GM21737 (cell line): ENCODE measurements around the gene METTL17.

ENCODE experiments used
- ATAC-seq: cut with Tn5 transposase; IDR thresholded peaks from one replicate; pipeline ENCODE4 v1.9.1; 2021; ENCODE audit warnings: mild to moderate bottlenecking, moderate library complexity; ENCODE audit not compliant: unreplicated experiment

METTL17 gene

DNA sequence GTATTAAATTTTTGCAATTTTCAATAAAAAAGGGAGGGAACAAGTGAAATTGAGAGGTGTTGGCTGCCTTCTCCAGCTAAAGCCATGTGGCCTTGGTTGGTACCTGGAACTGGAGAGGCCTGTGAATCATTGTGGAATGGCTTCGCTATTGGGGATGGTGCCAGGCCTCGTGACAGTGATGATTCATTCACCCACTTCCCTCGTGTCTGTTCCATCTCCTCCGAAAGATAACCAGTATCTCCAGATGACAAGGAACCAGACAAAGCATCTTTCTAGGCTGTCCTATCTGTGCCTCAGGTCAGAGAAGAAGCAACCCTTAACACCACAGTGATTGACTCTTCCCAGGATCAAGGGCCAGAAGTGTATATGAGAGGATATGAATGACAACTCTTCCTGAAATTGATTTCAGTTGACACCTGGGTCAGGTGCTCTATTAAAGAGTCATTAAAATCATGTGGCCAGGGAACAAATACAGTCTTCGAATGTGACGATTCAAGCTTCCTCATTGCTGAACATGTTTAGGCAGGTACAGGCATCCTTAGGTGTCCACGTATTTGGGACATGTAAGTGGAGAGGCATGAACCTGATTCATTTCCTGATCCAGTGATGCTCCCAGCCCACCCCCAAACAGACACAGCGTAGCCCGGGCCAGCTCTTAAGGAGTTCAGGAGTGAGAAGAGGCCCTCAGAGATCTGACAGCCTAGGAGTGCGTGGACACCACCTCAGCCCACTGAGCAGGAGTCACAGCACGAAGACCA is 52.1 kb downstream of the METTL17 start, which contains the start of gene RNASE7:
TSS of gene RNASE7 (plus strand) at position 687 of the 758 bp plus-strand sequence. CDS start 631 bp downstream, outside the sequence.
- no peak for ATAC-seq

DNA sequence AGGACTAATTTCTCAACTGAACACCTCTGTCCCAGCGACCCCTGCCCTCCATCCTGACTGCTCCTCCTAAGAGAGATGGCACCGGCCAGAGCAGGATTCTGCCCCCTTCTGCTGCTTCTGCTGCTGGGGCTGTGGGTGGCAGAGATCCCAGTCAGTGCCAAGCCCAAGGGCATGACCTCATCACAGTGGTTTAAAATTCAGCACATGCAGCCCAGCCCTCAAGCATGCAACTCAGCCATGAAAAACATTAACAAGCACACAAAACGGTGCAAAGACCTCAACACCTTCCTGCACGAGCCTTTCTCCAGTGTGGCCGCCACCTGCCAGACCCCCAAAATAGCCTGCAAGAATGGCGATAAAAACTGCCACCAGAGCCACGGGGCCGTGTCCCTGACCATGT is 53.1 kb downstream of the METTL17 start:
- ATAC-seq: no peak

DNA sequence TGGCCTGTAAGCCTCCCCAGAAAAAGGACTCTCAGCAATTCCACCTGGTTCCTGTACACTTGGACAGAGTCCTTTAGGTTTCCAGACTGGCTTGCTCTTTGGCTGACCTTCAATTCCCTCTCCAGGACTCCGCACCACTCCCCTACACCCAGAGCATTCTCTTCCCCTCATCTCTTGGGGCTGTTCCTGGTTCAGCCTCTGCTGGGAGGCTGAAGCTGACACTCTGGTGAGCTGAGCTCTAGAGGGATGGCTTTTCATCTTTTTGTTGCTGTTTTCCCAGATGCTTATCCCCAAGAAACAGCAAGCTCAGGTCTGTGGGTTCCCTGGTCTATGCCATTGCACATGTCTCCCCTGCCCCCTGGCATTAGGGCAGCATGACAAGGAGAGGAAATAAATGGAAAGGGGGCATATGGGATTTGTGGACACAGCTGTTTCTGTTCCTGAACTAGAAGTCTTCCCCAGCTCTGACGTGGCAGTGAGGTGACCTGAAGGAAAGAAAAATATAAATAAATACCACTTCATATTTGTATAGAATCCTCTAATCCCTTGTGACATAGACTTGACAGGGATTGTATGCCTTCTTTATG is 53.7 kb downstream of the METTL17 start:
- ATAC-seq: no peak

DNA sequence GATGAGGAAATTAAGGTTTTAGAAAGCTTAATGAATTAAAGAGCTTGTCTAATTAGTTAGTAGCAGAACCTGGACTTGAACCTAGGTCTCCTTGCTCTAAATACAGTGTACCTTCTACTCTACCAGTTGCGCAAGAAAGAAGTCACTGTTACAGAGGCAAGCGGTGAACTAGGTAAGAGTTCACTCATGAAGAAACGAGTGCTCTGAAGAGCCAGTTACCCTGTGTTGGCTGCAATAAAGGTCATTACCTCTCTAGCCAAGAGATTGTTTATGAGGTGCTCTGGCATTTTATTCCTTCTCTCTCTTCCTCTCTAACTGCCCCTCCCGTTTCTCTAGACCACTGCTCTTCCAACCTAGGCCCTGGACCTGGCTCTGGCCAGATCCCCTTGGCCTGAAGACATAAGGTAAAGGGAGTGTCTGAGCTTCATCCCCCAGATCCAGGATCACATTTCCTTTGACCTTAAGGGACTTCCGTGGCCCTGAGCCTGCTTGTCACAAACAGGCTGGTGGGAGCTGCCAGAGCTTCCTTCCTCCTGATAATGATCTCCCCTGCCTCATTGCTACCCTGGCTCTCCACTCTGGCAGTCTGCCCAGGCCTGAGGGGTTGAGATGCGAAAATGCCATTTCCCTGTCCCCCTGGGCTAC is 54.3 kb downstream of the METTL17 start:
- ATAC-seq: no peak
